K562 (cell line): ENCODE measurements around the gene CABP2. TPM values are rescaled to one million over a fixed set of nuclear protein-coding genes. Genes with fewer than 3 reads are reported as not detected.
A peak's percentile ranks its signal among the peaks of the same experiment; 100 is the strongest.

Source experiments
- BMI1 ChIP-seq: fragments of 150-350 bp; IDR thresholded peaks from 2 replicates; pipeline ENCODE4 v1.6.1; 2014; ENCODE audit warnings: low read length
- EP300 ChIP-seq: IDR thresholded peaks from 2 replicates; pipeline ENCODE4 v1.6.1; 2012; ENCODE audit warnings: low read length, improper control_type of control experiment
- ESRRB ChIP-seq: fragments of 250-450 bp; sonication (Bioruptor Pico); IDR thresholded peaks from 2 replicates; pipeline ENCODE4 v1.5.0; 2020; ENCODE audit warnings: mild to moderate bottlenecking, moderate library complexity, borderline replicate concordance
- FOXA3 ChIP-seq, 2 experiments: fragments of 450-650 bp in 1 of 2; sonication (generic) in 1 of 2; formaldehyde crosslinking; IDR thresholded peaks in 1 of 2; conservative IDR thresholded peaks in 1 of 2; 2 replicates each; pipeline versions ENCODE4 v1.4.0 to v1.8.0; 2020 to 2022; ENCODE audit warnings: mild to moderate bottlenecking in 2 of 2, missing genetic modification reagents in 1 of 2
- HDAC2 ChIP-seq: fragments of 450-650 bp; IDR thresholded peaks from 2 replicates; pipeline ENCODE4 v1.6.1; 2016; ENCODE audit warnings: mild to moderate bottlenecking
- MED1 ChIP-seq: sonication (generic); formaldehyde crosslinking; IDR thresholded peaks from 2 replicates; pipeline ENCODE4 v1.8.1; 2023; ENCODE audit warnings: missing genetic modification reagents, borderline replicate concordance
- PHF8 ChIP-seq: fragments of 200-600 bp; sonication (generic); IDR thresholded peaks from 2 replicates; pipeline ENCODE4 v1.6.1; 2012; ENCODE audit warnings: mixed run types, mild to moderate bottlenecking, inconsistent platforms, low read length, moderate library complexity, borderline replicate concordance
- RBM22 ChIP-seq: fragments of 200-400 bp; formaldehyde crosslinking; IDR thresholded peaks from 2 replicates; pipeline ENCODE4 v1.6.1; 2018; ENCODE audit warnings: low read length, low read depth; ENCODE audit not compliant: poor library complexity, severe bottlenecking
- ZNF3 ChIP-seq: fragments of 250-450 bp; sonication (Bioruptor Pico); IDR thresholded peaks from 2 replicates; pipeline ENCODE4 v1.5.0; 2021; ENCODE audit warnings: mild to moderate bottlenecking, moderate library complexity
- ZNF431 ChIP-seq: sonication (generic); formaldehyde crosslinking; IDR thresholded peaks from 2 replicates; pipeline ENCODE4 v1.8.0; 2022; ENCODE audit warnings: mild to moderate bottlenecking, missing genetic modification reagents
- ZNF764 ChIP-seq: fragments of 250-450 bp; sonication (Bioruptor Pico); IDR thresholded peaks from 2 replicates; pipeline ENCODE4 v1.4.0; 2020; ENCODE audit warnings: low read depth, mild to moderate bottlenecking, moderate library complexity
- polyA plus RNA-seq, 8 experiments: library from polyadenylated mRNA; depleted of rRNA in 4 of 8; stranded (reverse) in 5 of 8; unstranded in 3 of 8; fragments of >200 nt; fragmentation: Nextera tagmentation in 2 of 8; fragmentation: Illumina TruSeq in 1 of 8; extraction: Ambion mirVana in 2 of 8; extraction: Trizol in 1 of 8; gene quantifications; 2 replicates each; pipeline versions ENCODE4 v1.2.1 to v1.2.3, GENCODE V29; 2011 to 2014; ENCODE audit warnings: inconsistent platforms in 1 of 8, missing spikeins in 1 of 8
- total RNA-seq, 7 experiments: library from RNA; depleted of rRNA in 6 of 7; stranded (reverse); fragments of >200 nt in 6 of 7; fragmentation: Illumina TruSeq in 2 of 7; extraction: Trizol in 2 of 7; gene quantifications; 2 replicates each; pipeline versions ENCODE4 v1.2.1 to v1.2.3, GENCODE V29; 2011 to 2021; ENCODE audit warnings: low replicate concordance in 1 of 7
- TF ChIP-seq, protein P1 (sequence below): fragments of 450-650 bp; IDR thresholded peaks from 2 replicates; pipeline ENCODE4 v1.6.1; 2016; ENCODE audit warnings: low read depth
- TF ChIP-seq, protein P2 (sequence below), 2 experiments: fragments of 450-650 bp in 1 of 2; IDR thresholded peaks; 2 replicates each; pipeline ENCODE4 v1.6.1; 2011 to 2017; ENCODE audit warnings: low read depth in 2 of 2, antibody characterized with exemption in 1 of 2, borderline replicate concordance in 1 of 2, low read length in 1 of 2, mild to moderate bottlenecking in 1 of 2, mixed read lengths in 1 of 2; ENCODE audit not compliant: control insufficient read depth in 1 of 2

The CABP2 gene
- total and polyA plus RNA-seq, 9 of the 15 experiments (the other 6 are each of a cell fraction or from before 2014, with no cell fraction given): not detected

DNA sequence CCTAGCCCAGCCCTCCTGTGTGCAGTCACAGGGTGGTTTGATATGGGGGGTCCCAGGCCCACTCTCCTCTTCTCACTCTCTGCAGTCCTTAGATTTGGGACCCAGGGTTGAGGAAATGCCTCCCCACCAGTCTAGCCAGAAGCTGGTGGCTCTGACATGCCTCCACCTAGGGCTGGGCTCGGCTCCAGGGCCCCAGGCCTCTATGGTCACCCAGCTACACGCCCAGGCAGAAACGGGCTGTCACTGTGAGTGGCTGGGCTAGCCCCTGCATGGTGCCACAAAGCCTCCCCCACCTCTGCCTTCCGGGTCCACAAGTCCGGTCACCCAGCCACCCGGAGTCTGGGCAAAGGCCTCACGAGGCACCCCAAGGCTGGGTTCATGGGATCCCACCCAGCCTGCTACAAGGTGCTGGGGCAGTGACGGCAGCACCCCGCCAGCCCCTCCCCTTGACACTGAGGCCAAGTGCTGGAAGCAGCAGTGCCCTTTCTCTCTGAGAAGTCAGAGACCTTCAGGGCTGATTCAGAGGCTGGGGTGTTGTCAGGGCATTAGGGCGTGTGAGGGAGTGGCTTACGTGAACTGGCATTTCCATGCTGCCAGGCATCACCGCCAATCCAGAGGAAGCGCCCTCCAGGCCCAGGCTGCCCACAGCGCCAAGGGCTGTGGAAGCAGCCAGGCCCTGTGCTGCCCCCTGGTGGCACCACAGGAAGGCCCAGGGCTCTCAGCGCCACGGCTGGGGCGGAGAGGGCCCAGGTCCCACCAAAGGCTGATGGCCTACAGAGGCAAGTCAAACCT, 17.4 kb downstream of the CABP2 start (continued):
- TF ChIP-seq, protein P1, sequence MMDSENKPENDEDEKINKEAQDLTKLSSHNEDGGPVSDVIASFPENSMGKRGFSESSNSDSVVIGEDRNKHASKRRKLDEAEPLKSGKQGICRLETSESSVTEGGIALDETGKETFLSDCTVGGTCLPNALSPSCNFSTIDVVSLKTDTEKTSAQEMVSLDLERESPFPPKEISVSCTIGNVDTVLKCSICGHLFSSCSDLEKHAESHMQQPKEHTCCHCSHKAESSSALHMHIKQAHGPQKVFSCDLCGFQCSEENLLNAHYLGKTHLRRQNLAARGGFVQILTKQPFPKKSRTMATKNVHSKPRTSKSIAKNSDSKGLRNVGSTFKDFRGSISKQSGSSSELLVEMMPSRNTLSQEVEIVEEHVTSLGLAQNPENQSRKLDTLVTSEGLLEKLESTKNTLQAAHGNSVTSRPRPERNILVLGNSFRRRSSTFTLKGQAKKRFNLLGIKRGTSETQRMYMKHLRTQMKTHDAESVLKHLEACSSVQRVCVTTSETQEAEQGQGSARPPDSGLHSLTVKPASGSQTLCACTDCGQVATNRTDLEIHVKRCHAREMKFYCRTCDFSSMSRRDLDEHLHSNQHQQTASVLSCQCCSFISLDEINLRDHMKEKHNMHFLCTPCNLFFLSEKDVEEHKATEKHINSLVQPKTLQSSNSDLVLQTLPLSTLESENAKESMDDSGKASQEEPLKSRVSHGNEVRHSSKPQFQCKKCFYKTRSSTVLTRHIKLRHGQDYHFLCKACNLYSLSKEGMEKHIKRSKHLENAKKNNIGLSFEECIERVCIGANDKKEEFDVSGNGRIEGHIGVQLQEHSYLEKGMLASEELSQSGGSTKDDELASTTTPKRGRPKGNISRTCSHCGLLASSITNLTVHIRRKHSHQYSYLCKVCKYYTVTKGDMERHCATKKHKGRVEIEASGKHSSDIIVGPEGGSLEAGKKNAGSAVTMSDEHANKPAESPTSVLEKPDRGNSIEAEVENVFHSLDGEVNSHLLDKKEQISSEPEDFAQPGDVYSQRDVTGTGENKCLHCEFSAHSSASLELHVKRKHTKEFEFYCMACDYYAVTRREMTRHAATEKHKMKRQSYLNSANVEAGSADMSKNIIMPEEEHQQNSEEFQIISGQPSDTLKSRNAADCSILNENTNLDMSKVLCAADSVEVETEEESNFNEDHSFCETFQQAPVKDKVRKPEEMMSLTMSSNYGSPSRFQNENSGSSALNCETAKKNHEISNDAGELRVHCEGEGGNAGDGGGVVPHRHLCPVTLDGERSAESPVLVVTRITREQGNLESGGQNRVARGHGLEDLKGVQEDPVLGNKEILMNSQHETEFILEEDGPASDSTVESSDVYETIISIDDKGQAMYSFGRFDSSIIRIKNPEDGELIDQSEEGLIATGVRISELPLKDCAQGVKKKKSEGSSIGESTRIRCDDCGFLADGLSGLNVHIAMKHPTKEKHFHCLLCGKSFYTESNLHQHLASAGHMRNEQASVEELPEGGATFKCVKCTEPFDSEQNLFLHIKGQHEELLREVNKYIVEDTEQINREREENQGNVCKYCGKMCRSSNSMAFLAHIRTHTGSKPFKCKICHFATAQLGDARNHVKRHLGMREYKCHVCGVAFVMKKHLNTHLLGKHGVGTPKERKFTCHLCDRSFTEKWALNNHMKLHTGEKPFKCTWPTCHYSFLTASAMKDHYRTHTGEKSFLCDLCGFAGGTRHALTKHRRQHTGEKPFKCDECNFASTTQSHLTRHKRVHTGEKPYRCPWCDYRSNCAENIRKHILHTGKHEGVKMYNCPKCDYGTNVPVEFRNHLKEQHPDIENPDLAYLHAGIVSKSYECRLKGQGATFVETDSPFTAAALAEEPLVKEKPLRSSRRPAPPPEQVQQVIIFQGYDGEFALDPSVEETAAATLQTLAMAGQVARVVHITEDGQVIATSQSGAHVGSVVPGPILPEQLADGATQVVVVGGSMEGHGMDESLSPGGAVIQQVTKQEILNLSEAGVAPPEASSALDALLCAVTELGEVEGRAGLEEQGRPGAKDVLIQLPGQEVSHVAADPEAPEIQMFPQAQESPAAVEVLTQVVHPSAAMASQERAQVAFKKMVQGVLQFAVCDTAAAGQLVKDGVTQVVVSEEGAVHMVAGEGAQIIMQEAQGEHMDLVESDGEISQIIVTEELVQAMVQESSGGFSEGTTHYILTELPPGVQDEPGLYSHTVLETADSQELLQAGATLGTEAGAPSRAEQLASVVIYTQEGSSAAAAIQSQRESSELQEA: no peak
- TF ChIP-seq PHF8 (no peak), ZNF3 (no peak), FOXA3 (CRISPR knock-in tag; conservative IDR thresholded peaks at IDR 0.05 in 1 of 2, IDR thresholded peaks at IDR 0.05 in 1 of 2) (no peak), MED1 (CRISPR knock-in tag) (no peak), BMI1 (no peak), ZNF764 (CRISPR knock-in tag) (0 out of 2 replicates have a peak, but pooled peaks have one; percentile 31), HDAC2 (0 out of 2 replicates have a peak, but pooled peaks have one; percentile 39), ESRRB (CRISPR knock-in tag) (no peak), EP300 (no peak), ZNF431 (CRISPR knock-in tag) (no peak), RBM22 (peak; percentile 25)
- TF ChIP-seq, protein P2, sequence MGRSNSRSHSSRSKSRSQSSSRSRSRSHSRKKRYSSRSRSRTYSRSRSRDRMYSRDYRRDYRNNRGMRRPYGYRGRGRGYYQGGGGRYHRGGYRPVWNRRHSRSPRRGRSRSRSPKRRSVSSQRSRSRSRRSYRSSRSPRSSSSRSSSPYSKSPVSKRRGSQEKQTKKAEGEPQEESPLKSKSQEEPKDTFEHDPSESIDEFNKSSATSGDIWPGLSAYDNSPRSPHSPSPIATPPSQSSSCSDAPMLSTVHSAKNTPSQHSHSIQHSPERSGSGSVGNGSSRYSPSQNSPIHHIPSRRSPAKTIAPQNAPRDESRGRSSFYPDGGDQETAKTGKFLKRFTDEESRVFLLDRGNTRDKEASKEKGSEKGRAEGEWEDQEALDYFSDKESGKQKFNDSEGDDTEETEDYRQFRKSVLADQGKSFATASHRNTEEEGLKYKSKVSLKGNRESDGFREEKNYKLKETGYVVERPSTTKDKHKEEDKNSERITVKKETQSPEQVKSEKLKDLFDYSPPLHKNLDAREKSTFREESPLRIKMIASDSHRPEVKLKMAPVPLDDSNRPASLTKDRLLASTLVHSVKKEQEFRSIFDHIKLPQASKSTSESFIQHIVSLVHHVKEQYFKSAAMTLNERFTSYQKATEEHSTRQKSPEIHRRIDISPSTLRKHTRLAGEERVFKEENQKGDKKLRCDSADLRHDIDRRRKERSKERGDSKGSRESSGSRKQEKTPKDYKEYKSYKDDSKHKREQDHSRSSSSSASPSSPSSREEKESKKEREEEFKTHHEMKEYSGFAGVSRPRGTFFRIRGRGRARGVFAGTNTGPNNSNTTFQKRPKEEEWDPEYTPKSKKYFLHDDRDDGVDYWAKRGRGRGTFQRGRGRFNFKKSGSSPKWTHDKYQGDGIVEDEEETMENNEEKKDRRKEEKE (IDR thresholded peaks at IDR 0.05; ENCODE audit: borderline replicate concordance in 1 of 2, control insufficient read depth in 1 of 2, low read depth in 2 of 2, low read length in 1 of 2): no peak
